Activated CD8-positive, alpha-beta memory T cell treated with anti-CD3 and anti-CD28 coated beads for 24 hours (primary cell): Measurements from ENCODE around the gene MIEN1.
"Not testable (repeated sequence)": the region's sequence is repeated elsewhere in the genome, so short reads cannot be mapped to it uniquely, and the experiment has no call there.

ENCODE experiments used
- DNase-seq: peaks from one replicate; pipeline ENCODE4 v3.0.0-alpha.2; 2020

MIEN1 gene

DNA sequence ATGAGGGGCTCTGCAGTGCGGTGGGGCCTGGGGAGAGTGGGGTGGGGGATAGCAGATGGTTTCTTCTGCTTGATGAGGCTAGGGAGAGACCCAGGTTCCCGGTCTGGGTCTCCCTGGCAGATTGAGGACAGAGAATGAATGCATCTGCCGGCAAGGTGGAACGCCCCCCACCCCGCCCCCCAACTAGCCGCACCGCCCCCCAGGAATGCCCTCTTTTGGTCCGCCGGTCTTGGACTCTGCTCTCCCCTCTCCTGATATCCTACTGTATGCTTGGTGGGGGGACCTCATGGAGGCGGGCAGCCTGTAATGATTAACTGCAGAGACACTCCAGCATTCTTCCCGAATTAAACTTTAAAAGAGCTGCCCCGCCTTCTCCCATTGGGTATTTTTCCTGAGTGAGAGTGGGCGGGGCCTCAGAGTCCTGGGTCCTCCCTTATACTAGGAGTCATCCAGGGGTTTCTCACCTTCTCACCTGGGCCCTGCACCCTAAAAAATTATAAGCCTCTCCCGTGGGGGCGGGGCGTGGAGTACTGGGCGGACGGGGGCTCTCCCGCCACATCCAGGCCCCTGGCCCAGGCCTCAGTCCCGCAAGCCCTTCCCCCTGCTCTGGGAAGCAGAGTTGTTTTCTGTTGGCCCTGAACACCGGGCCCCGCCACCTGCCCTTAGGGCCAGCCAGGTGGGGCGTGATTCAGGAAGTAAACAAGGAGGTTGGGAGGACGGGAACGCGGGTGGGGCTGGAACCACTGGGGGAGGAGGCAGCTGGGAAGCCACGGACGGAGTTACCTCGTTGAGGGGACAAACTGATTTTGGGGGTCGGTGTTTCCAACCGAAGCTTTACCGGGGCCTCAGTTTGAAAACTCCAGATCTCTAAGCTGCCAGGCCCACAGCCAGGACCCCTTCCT, 8.9 kb upstream of the MIEN1 start:
- no peak for DNase-seq

DNA sequence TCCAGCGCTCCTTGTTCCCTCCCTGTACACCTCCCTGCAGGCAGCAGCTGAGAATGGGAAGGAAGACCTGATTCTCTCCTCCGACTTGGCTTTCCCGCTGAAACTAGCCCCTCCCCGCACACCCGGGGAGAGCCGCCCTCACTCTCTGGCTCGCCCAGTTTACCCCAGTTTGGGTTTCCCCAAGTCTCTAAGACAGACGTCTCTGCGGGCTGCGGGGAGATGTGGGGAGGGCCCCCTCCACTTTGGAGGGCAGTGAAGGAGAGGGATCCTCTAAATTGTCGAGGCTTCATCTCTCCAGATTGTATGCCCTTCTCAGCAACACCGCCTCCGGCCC, 8.2 kb upstream of the MIEN1 start:
- DNase-seq, result peak; percentile 72

DNA sequence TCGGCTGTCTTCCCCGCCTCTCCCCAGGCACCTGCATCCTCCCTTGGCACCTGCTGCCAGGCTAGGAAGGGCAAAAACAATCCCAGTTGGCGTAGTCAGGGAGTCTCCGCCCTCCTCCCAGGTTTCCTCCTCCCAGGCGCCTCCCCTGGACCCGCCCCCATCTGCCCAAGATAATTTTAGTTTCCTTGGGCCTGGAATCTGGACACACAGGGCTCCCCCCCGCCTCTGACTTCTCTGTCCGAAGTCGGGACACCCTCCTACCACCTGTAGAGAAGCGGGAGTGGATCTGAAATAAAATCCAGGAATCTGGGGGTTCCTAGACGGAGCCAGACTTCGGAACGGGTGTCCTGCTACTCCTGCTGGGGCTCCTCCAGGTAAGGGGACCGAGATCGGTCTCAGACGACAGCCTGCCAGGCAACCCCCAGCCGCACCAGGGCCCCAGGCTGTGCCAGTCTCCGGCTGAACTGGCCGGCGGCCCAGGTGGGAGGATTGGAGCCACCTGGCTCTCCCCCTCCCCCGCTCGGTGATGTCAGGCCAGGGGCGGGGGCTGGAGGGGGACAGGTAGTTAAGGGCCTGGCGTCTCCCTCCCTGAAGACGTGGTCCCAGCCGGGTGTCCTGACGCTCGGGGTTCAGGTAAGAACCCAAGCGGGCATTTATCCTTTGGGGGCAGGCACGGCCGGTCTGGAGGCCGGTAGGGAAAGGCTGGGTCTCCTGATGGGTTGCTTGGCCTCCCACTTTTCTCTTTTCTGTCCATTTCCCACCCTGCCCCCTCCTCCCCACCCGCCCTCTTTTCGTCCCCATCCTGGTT, 7.6 kb upstream of the MIEN1 start, which contains the start of gene GRB7:
TSS of gene GRB7 (plus strand) at position 179 of the 808 bp plus-strand sequence. CDS start 4,364 bp downstream, outside the sequence.
- no peak for DNase-seq

DNA sequence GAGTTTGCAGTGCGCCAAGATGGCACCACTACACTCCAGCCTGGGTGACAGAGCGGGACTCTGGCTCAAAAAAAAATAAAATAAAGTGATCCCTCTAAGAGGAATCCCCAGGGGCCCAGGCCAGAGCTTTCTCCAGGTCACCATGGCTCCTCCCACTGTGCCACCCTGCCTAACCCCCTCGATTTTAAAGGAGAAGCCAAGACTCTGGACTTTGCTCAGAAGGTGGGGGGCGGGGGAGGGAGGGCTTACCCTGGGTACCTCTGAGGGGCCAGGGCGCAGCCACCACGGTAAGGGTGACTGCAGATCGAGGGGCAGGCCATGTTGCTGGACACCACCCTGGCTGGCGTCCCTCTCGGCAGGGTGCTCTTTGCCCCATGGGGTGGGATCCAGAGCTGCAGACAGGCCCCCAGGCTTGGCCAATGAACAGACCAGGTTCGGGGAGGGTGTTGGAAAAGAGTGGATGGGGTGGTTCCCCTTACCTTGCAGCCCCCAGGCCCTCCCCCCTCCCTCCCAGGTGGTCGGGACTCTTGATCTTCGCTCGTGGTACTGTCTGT, 7.0 kb upstream of the MIEN1 start:
- no peak for DNase-seq

DNA sequence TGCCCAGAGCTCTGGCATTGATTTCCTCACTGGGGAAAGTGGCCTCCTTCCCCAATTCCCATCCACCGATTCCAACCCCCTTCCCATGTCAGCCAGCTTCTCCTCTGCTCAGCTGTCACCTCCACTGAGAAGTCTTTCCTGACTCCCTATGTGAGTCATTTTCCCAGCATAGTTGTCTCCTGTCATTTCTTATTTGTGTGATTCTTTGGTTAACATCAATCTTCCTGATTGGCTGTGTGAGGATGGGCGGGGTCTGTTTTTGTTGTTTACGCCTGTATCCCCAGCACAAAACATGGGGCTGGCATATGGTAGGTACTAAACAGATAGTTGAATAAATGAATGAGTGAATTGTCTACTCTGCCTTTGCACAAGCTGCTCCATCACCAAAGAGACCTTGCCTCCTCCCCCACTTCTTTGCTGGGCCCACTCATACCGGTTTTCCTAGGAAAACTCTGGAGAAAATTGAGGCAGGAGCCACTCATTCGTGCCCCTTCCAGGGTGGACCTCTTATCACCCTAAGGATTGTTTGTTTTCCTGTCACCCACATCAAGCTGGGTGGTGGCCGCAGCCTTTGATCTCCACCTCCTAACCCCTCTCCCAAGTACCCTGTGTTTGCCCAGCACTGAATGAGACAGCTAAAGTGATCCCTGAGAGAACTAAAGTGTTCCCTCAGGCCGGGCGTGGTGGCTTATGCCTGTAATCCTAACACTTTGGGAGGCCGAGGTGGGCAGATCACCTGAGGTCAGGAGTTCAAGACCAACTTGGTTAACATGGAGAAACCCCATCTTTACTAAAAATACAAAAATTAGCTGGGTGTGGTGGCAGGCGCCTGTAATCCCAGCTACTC, 6.2 kb upstream of the MIEN1 start:
- no peak for DNase-seq

DNA sequence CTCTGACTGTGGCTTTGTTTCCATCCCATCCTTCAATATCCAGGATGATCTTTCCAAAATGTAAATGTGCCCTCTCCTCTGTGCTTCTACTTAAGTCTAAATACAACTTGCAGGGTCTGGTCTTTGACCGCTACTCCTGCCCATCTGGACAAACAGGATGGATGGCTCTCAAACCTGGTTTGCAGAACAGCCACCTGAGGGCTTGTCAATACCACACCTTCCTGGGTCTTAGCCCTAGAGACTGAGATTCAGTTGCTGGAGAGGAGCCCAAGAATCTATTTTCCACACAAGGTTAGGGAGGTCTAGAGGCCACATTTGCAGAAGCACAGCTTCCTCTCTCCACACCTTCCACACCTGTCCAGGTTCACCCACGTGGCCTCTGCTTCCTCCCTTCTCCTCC, 5.5 kb upstream of the MIEN1 start:
- no peak for DNase-seq

DNA sequence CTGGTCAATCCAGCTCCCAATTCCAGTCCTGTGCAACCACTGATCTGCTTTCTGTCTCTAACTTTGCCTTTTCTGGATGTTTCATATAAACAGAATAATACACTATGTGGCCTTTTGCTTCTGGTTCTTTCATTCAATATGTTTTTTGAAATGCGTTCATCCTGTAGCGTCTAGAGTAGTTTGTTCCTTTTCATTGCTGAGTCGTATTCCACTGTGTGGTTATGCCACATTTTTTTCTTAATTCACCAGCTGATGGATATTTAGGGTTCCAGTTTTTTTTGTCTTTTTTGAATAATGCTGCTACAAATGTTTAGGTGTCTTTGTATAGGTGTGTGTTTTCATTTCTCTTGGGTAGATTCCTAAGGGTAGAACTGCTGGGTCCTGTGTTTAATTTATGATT, 2.3 kb upstream of the MIEN1 start:
- no peak for DNase-seq

DNA sequence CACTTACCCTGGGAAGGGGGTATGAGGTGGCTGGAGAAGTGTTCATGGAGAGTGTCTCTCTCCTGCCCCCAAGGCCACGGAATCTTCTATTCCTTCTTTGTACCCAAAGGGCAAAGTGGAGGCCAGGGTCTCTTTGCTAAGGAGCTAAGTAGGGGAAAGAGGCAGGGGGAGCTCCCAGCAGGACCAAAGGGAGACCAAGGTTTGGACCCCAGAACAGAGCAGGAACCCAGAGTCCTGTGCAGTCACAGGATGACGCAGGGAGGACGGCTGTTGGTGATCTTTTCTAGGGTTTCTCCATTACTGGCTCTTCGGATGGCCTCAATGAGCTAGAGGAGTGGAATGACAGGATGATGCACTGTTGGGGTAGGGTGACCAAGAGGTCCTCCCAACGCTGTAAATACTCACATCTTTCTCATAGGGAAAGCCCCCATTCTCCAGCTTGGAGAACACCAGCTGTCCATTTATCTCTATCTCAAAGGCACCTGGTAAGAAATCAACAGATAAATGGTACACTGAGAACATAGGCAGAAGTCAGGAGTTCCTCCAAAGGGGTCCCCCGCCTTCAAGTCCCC, 966 bp downstream of the MIEN1 start:
- no peak for DNase-seq

DNA sequence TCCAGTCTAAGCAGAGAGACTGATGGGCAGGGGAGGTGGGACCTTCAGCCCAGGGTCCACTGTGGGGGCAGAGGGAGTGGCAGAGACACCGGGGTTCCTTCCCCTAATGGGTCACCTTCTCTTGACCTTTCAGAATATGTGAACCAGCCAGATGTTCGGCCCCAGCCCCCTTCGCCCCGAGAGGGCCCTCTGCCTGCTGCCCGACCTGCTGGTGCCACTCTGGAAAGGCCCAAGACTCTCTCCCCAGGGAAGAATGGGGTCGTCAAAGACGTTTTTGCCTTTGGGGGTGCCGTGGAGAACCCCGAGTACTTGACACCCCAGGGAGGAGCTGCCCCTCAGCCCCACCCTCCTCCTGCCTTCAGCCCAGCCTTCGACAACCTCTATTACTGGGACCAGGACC, 2.8 kb downstream of the MIEN1 start:
- no peak for DNase-seq

DNA sequence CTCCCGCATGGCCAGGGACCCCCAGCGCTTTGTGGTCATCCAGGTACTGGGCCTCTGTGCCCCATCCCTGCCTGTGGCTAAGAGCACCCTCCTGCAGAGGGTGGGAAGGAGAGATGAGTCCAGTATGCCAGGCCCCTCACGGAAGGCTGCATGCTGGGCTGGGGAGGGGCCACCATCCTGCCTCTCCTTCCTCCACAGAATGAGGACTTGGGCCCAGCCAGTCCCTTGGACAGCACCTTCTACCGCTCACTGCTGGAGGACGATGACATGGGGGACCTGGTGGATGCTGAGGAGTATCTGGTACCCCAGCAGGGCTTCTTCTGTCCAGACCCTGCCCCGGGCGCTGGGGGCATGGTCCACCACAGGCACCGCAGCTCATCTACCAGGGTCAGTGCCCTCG, 3.7 kb downstream of the MIEN1 start:
- DNase-seq, result no peak

DNA sequence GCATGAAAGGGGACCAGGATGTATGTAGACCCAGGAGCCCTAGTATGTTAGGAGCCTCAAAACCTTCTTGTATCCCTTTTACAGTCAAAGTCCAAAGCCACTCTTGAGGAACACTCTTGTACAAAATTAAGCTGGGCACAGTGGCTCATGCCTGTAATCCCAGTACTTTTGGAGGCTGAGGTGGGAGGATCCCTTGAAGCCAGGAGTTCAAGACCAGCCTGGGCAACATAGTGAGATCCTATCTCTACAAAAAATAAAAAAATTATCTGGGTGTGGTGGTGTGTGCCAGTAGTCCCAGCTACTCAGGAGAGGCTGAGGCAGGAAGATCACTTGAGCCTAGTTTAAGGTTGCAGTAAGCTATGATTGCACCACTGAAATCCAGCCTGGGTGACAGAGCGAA, 4.4 kb downstream of the MIEN1 start:
- DNase-seq, result not testable (repeated sequence)

DNA sequence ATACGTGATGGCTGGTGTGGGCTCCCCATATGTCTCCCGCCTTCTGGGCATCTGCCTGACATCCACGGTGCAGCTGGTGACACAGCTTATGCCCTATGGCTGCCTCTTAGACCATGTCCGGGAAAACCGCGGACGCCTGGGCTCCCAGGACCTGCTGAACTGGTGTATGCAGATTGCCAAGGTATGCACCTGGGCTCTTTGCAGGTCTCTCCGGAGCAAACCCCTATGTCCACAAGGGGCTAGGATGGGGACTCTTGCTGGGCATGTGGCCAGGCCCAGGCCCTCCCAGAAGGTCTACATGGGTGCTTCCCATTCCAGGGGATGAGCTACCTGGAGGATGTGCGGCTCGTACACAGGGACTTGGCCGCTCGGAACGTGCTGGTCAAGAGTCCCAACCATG, 5.6 kb downstream of the MIEN1 start:
- no peak for DNase-seq

DNA sequence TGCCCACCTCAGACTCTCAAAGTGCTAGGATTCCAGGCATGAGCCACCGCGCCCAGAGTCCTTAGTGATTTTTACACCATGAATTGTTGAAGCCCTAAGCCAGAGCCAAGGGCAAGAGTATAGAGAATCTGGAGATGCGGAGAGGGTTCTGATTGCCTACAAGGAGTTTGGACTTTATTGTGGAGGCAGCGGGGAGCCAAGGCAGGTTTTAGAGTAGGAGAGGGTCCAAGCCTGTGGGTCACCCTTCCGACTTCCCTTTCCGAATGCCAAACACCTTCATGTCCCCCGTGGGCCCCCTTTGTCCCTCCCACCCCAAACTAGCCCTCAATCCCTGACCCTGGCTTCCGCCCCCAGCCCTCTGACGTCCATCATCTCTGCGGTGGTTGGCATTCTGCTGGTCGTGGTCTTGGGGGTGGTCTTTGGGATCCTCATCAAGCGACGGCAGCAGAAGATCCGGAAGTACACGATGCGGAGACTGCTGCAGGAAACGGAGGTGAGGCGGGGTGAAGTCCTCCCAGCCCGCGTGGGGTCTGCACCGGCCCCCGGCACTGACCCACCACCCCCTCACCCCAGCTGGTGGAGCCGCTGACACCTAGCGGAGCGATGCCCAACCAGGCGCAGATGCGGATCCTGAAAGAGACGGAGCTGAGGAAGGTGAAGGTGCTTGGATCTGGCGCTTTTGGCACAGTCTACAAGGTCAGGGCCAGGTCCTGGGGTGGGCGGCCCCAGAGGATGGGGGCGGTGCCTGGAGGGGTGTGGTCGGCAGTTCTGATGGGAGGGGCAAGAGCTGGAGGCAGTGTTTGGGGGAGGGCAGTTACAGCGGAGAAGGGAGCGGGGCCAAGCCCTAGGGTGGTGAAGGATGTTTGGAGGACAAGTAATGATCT, 7.1 kb downstream of the MIEN1 start:
- no peak for DNase-seq

DNA sequence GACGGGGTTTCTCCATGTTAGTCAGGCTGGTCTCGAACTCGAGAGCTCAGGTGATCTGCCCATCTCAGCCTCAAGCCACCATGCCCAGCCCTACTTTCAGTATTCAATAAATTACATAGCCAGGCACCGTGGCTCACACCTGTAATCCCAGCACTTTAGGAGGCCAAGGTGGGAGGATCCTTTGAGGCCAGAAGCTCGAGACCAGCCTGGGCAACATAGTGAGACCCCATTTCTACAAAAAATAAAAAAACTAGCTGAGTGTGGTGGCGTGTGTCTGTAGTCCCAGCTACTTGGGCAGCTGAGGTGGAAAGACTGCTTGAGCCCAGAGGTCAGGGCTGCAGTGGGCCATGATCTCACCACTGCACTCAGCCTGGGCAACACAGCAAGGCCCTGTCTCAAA, 8.2 kb downstream of the MIEN1 start:
- DNase-seq, result no peak

DNA sequence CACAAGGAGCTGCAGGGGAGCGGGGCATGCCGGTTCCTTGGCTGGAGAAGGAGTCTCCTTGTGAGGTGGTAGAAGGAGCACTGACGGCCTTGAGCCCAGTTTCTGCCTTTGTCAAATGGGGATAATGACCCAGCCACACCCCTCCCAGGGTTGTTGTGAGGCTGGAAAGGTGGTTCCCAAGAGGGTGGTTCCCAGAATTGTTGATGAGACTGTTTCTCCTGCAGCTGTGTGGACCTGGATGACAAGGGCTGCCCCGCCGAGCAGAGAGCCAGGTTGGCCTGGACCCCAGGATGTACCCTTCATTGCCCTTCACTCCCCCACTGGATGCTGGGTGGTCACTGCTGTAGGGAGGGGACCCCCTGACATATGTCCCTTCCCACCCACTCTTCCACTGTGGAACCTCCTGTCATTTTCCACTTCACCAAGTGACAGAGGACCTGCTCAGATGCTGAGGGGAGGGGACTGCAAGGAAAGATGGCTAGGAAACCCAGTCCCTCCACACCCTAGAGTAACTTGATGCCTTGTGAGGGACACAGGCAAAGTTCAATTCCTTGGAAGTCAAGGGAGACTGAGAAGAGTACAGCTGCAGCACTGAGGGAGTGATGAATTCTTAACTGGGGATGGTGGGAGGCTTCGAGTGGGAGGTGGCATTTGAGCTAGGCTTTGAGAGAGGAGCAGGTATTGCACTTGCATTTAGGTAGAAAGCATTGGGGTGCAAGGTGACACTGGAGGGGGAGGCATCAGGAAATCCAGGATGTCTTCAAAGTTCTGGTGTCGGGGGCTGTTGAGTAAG, 10.6 kb downstream of the MIEN1 start:
- no peak for DNase-seq

DNA sequence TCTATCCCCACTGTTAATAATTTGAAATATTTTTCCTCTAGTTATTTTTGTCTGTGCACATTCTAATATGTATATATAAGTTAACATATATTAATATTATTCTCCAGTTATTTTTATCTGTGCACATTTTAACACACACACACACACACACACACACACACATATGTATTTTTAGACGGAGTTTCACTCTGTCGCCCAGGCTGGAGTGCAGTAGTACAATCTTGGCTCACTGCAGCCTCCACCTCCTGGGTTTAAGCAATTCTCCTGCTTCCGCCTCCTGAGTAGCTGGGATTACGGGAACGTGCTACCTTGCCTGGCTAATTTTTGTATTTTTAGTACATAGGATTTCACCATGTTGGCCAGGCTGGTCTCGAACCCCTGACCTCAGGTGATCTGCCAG, 12.7 kb downstream of the MIEN1 start:
- DNase-seq, result no peak

DNA sequence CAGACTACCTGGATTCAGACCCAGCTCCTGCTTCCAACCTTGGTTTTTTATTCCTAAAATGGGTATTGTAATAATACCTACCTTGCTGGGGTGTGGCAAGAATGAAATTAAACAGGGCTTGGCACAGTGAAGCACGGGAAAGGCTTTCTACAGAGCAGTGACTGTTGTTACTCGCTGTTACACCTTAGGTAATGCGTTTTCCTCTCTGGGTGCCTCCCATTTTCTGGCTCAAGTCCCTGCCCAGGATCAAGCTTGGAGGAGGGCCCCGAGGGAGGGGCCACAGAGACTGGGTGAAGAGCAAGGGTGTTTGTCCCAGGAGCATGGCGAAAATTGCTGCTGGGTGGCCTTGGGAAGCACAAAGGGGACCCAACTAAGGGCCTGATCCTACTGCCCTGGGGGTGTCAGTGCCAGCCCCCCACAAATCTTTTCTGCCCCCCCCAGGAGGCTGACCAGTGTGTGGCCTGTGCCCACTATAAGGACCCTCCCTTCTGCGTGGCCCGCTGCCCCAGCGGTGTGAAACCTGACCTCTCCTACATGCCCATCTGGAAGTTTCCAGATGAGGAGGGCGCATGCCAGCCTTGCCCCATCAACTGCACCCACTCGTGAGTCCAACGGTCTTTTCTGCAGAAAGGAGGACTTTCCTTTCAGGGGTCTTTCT, 13.3 kb downstream of the MIEN1 start:
- no peak for DNase-seq

DNA sequence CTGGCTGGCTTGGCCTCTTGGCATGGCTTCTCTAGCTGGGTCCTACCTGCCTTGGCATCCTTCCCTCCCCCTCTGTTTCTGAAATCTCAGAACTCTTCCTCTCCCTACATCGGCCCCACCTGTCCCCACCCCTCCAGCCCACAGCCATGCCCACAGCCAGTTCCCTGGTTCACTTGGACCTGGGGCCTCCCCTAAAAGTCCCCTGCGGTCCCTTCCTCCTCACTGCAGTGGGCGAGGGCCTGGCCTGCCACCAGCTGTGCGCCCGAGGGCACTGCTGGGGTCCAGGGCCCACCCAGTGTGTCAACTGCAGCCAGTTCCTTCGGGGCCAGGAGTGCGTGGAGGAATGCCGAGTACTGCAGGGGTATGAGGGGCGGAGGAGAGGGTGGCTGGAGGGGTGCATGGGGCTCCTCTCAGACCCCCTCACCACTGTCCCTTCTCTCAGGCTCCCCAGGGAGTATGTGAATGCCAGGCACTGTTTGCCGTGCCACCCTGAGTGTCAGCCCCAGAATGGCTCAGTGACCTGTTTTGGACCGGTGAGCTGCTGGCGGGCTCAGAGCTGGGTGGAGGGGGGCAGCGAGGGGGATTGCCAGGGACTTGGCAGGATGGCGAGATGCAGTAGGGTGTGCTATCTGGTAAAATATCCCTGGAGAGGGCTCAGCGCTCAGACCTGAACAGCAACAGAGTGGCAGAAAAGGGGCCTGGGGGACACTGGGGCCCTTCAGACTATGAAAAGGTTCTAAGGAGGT, 14.1 kb downstream of the MIEN1 start:
- no peak for DNase-seq

DNA sequence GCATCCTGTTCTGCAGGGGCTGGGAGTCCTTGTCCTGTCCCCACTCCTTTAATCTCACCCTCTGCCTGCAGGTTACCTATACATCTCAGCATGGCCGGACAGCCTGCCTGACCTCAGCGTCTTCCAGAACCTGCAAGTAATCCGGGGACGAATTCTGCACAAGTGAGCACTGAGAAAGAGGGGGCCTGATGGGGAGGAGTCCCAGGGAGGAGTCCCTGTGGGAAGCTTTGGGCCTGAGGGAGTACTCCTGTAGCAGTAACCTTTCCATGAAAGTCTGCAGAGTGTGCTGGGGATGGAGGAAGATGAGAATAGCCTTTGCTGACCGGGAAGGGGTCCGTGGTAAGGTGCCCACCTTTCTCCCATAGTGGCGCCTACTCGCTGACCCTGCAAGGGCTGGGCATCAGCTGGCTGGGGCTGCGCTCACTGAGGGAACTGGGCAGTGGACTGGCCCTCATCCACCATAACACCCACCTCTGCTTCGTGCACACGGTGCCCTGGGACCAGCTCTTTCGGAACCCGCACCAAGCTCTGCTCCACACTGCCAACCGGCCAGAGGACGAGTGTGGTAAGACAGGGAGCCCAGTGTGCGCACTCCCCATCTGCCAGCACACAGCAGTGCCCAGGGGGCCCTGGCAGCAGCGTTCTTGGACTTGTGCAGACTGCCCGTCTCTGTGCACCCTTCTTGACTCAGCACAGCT, 14.8 kb downstream of the MIEN1 start:
- no peak for DNase-seq
